CD4-positive, alpha-beta T cell (primary cell): ENCODE data around the gene KATNIP. TPM values are rescaled to one million over a fixed set of nuclear protein-coding genes. Genes with fewer than 3 reads are reported as not detected.

Experiments
- ATAC-seq: fragments of 200-7000 bp; cut with Tn5 transposase; one replicate; pipeline ENCODE4 v1.10.0; 2022; ENCODE audit warnings: mild to moderate bottlenecking; ENCODE audit not compliant: poor library complexity
- CTCF ChIA-PET: fragments of 350-600 bp; sonication (Branson Sonifier 250); formaldehyde crosslinking; loops from one replicate; lab custom pipeline; 2021; ENCODE audit warnings: antibody characterized with exemption, inconsistent platforms; lab: Charles Lee
- POLR2A ChIA-PET: fragments of 350-600 bp; sonication (Branson Sonifier 250); formaldehyde crosslinking; loops from one replicate; lab custom pipeline; 2021; ENCODE audit warnings: antibody characterized with exemption, inconsistent platforms; lab: Charles Lee
- DNase-seq, 14 experiments: peaks; one replicate each; pipeline ENCODE4 v3.0.0-alpha.2; 2013 to 2020; ENCODE audit warnings: mixed read lengths in 2 of 14
- H3K27ac ChIP-seq, 2 donors: one replicate each; pipeline versions ENCODE4 v1.5.1 to v1.7.0; 2013; ENCODE audit warnings: low read length in 2 of 2, low read depth in 1 of 2, mild to moderate bottlenecking in 1 of 2
- H3K27me3 ChIP-seq, 2 experiments: 1 replicate in 1 of 2; 2 replicates in 1 of 2; pipeline versions ENCODE4 v1.6.1 to v1.7.0; 2013; ENCODE audit warnings: low read length in 2 of 2, control low read depth in 1 of 2, mild to moderate bottlenecking in 1 of 2, moderate library complexity in 1 of 2; ENCODE audit not compliant: insufficient read depth in 2 of 2, control insufficient read depth in 1 of 2
- H3K36me3 ChIP-seq: one replicate; pipeline ENCODE4 v1.6.1; 2013; ENCODE audit warnings: low read length, control low read depth; ENCODE audit not compliant: insufficient read depth
- H3K4me1 ChIP-seq: one replicate; pipeline ENCODE4 v1.6.1; 2013; ENCODE audit warnings: low read length, control low read depth; ENCODE audit not compliant: insufficient read depth
- H3K4me3 ChIP-seq: one replicate; pipeline ENCODE4 v1.5.1; 2013; ENCODE audit warnings: mild to moderate bottlenecking, low read length, moderate library complexity
- H3K9me3 ChIP-seq, 2 experiments: 1 replicate in 1 of 2; 2 replicates in 1 of 2; pipeline versions ENCODE4 v1.6.1 to v1.7.0; 2013; ENCODE audit warnings: low read length in 2 of 2, mild to moderate bottlenecking in 2 of 2, control low read depth in 1 of 2, moderate library complexity in 1 of 2; ENCODE audit not compliant: control insufficient read depth in 1 of 2, insufficient read depth in 1 of 2
- H3K27ac Mint-ChIP-seq: one replicate; pipeline ENCODE4 v1.8.0; 2020; ENCODE audit warnings: mixed read lengths
- H3K27me3 Mint-ChIP-seq: one replicate; pipeline ENCODE4 v1.8.0; 2021; ENCODE audit warnings: mixed read lengths
- H3K36me3 Mint-ChIP-seq: one replicate; pipeline ENCODE4 v1.8.0; 2021; ENCODE audit warnings: low read depth, mixed read lengths
- H3K4me1 Mint-ChIP-seq: one replicate; pipeline ENCODE4 v1.8.0; 2021; ENCODE audit warnings: low read depth, mixed read lengths
- H3K4me3 Mint-ChIP-seq: one replicate; pipeline ENCODE4 v1.8.0; 2020; ENCODE audit warnings: mild to moderate bottlenecking, mixed read lengths
- H3K9me3 Mint-ChIP-seq: one replicate; pipeline ENCODE4 v1.8.0; 2020; ENCODE audit warnings: mixed read lengths
- CTCF ChIP-seq: fragments of 200-600 bp; IDR thresholded peaks from one replicate; pipeline ENCODE4 v1.8.0; 2022; ENCODE audit warnings: antibody characterized with exemption, mild to moderate bottlenecking
- intact Hi-C, 2 experiments: fragments of 100-400 bp; cut with DNase I in 1 of 2; cut with micrococcal nuclease in 1 of 2; formaldehyde crosslinking; loops; one replicate each; pipeline versions ENCODE4 v1.15.1 to v1.9.0; 2023 to 2025; cut with DNase I, micrococcal nuclease
- total RNA-seq, 174 experiments: library from RNA in 2 of 174; stranded (reverse) in 2 of 174; gene quantifications; one replicate each; pipeline ENCODE4 v1.2.3 and lab custom pipeline; 2021 to 2026

The KATNIP gene
- total RNA-seq, 2 experiments from 2014 or later: 18.5 to 20.9 TPM

GRCh38 chr16:27576729-27577128 is 26.8 kb downstream of the KATNIP start:
- no peak for TF ChIP-seq CTCF
- H3K4me3 Mint-ChIP-seq: no peak overlapping the region
- no peak overlapping the region for H3K4me3 ChIP-seq

GRCh38 chr16:27579087-27579980 is 29.4 kb downstream of the KATNIP start:
- Mint-ChIP-seq H3K36me3 (peaks cover 48% of the 10 kb centered on the region), H3K4me3 (no peak overlapping the region), H3K9me3 (no peaks in the 10 kb centered on the region), H3K4me1 (no peaks in the 10 kb centered on the region), H3K27ac (no peak overlapping the region), H3K27me3 (no peaks in the 10 kb centered on the region)
- Histone ChIP-seq H3K27me3 (no peaks in the 10 kb centered on the region), H3K27ac (no peak overlapping the region), H3K36me3 (peaks cover 9% of the 10 kb centered on the region), H3K9me3 (no peaks in the 10 kb centered on the region), H3K4me3 (no peak overlapping the region), H3K4me1 (no peaks in the 10 kb centered on the region)
- no peak for TF ChIP-seq CTCF
- ATAC-seq: no peak
- ChIA-PET CTCF (no interaction called here), POLR2A (no interaction called here)
- DNase-seq: no peak
- intact Hi-C loops: no loop called here

More at GRCh38 chr16:27576729-27577128, 26.8 kb downstream of the KATNIP start:
- intact Hi-C loops: no loop called here
- no peaks in the 10 kb centered on the region for H3K9me3 Mint-ChIP-seq
- no peaks in the 10 kb centered on the region for H3K4me1 Mint-ChIP-seq
- ChIA-PET POLR2A (no interaction called here), CTCF (no interaction called here)
- Histone ChIP-seq H3K9me3 (no peaks in the 10 kb centered on the region), H3K27me3 (no peaks in the 10 kb centered on the region), H3K36me3 (peaks cover 6% of the 10 kb centered on the region), H3K4me1 (no peaks in the 10 kb centered on the region), H3K27ac (no peak overlapping the region)
- H3K36me3 Mint-ChIP-seq: peaks cover 26% of the 10 kb centered on the region
- H3K27ac Mint-ChIP-seq: no peak overlapping the region
- DNase-seq (no peak), ATAC-seq (no peak)
- no peaks in the 10 kb centered on the region for H3K27me3 Mint-ChIP-seq

DNA sequence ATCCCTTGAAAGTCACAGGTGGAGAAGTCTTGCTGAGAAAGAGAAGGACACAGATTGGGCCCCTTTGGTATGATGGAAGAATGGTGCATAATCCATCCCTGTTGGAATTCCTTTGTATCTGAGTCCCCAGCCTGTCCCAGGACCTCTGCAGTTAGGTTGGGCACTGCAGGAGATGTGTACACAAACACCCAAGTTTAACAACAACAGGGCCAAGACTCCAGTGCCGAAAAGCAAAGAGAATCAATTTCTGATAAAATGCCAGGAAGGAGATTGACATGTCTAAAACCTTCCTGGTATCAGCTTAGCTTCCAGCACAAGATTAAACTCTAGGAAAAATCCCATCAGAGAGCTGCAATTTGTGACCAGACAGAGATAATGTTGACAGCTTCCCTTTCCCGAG is 32.9 kb downstream of the KATNIP start:
- Mint-ChIP-seq H3K4me3 (no peak overlapping the region), H3K4me1 (no peaks in the 10 kb centered on the region), H3K27me3 (no peaks in the 10 kb centered on the region), H3K36me3 (peaks cover 50% of the 10 kb centered on the region), H3K9me3 (no peaks in the 10 kb centered on the region), H3K27ac (no peak overlapping the region)
- intact Hi-C loops: no loop called here
- peaks cover 7% of the 10 kb centered on the region for H3K36me3 ChIP-seq
- H3K4me1 ChIP-seq: no peaks in the 10 kb centered on the region
- TF ChIP-seq CTCF: no peak
- no peak overlapping the region for H3K4me3 ChIP-seq
- POLR2A ChIA-PET: no interaction called here
- no peak overlapping the region for H3K27ac ChIP-seq
- H3K9me3 ChIP-seq: no peaks in the 10 kb centered on the region
- ATAC-seq: no peak
- no peak for DNase-seq
- no peaks in the 10 kb centered on the region for H3K27me3 ChIP-seq
- CTCF ChIA-PET: no interaction called here
